Kidney tubule cell (primary cell): ENCODE results near the gene WSCD1.

Experiments
- DNase-seq: peaks from one replicate; pipeline ENCODE4 v3.0.0-alpha.2; 2018; ENCODE audit warnings: low spot score

Gene WSCD1

DNA sequence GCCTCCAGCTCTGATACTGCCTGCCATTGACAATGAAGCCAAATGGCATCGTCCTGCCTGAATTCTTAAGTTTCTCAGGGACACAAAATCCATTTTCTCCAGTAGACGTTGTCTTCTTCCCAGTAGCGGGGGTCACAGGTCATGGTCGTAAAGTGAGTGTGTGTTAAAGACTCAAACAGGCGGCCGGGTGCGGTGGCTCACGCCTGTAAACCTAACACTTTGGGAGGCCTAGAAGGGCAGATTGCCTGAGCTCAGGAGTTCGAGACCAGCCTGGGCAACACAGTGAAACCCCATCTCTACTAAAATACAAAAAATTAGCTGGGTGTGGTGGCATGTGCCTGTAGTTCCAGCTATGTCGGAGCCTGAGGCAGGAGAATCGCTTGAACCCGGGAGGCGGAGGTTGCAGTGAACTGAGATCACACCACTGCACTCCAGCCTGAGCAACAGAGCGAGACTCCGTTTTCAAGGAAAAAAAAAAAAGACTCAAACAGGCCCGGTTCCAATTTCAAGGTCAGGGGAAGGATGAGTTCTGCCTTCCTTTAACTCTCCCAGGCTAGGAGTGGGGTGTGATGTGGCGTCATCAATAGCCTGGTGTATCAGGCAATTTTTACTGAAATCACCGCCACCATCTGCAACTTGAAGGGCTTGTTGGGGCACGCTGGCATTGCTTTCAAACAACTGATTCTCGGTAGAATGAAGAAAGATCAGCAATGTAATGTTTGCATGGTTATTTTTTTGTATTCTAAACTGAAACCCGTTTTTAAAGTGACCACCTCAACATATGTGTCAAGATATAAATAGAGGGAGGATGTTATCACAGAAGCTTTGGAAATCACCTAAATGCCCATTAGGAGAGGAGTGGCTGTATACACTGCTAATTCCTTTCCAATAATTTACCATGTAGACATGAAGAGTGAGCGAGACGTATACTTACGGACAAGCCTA lies 91.0 kb downstream of the WSCD1 start:
- no peak for DNase-seq

DNA sequence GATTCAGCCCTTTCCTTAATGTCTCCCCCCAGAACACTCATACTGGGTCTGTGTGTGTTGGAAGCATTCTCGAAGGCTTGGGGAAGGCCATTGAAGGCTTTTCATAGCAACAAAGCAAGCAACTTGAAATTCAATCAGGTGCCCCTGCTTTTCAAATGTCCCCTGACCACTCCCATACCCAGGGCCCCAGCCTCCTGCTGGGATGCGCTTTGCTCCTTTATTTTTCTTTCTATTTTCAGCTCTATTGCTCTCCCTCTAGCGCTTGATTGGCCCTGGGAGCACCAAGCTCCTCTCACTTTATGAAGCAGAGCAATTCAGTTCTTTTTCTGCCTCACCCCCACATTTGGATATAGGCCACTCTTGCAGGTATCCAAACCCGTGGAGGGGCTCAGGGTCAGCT lies 92.0 kb downstream of the WSCD1 start:
- DNase-seq: no peak

DNA sequence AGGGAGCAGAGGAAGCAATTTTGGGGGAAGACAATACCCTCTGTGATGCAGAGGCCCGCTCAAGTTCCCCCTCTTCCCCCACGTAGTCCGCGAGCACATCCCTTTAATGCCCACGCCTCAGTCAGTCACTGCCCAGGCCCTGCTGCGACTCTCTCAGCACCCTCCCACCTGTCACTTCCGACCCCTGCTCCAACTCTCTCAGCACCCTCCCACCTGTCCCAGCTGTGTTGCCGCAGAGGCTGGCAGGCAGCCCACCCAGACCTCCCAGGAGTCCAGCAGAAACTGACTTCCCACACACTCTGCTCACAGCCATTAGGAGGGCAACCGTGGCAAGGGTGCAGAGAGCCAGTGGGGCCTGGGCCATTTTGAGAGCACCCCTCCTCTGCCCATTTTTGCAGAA lies 92.7 kb downstream of the WSCD1 start:
- no peak for DNase-seq

DNA sequence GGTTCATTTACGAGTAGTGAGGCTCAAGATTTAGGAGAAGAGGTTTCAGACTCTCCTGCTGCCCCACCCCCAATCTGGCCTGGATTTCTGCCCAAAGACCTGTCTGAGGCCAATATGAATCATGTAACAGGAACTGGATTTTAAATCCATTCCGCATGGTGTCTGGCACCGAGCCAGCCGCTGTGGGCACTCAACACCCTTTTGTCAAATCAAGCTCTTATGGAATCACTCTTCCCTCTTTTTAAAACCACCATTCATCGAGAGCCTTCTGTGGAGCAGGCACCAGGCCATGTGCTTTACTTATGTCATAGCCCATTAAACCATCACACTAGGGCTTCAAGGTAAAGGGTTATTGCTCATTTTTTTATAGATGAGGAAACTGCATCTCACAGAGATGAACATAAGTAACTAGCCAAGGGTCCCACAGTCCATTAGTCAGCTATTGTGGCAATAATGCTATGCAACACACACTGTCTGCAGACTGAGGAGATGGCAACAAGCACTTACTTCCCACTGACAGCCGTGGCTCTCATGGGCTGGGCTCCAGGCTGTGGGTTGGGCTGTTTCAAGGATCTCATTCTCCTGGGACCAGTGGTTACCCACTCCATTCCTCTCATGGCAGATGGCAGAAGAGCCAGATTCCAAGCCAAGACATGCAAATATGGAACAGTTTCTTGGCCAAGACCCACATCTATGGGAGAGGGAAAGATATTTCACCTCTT lies 93.6 kb downstream of the WSCD1 start:
- DNase-seq: no peak

DNA sequence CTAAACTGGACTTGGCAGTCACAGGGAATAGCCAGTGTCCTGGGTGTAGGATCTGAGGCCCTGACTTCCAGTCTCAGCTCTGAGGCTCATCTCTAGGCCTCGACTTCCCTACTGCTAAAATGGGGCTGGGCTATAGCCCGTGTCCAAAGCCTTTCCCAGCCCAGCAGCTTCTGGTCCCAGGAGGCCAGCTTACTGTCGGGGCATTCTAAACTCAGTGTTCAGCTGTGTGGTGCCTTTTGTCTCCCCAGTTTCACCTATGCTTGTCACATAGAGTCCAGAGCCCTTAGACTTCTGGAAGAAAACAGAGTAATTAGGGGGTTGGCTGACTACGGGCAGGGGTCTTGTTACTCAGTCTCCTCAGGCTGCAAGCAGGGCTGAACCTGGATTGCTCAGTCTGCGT lies 94.8 kb downstream of the WSCD1 start:
- DNase-seq: no peak

DNA sequence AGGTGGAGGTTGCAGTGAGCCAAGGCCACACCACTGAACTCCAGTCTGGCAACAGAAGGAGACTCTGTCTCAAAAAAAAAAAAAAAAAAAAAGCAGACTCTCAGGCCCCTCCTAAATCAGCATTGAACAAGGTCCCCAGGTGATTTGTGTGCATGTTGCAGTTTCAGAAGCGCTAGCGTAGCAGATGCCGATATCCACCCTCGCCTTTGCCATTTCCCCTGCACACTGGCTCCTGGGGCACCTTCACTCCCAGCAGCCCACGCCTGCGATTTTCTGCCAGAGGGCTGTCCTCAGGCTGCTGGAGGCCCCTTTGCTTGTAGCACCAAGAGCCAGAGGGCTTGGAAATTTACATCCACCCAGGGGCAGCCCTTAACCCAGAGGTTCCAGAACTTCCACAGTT lies 95.6 kb downstream of the WSCD1 start:
- DNase-seq: no peak

DNA sequence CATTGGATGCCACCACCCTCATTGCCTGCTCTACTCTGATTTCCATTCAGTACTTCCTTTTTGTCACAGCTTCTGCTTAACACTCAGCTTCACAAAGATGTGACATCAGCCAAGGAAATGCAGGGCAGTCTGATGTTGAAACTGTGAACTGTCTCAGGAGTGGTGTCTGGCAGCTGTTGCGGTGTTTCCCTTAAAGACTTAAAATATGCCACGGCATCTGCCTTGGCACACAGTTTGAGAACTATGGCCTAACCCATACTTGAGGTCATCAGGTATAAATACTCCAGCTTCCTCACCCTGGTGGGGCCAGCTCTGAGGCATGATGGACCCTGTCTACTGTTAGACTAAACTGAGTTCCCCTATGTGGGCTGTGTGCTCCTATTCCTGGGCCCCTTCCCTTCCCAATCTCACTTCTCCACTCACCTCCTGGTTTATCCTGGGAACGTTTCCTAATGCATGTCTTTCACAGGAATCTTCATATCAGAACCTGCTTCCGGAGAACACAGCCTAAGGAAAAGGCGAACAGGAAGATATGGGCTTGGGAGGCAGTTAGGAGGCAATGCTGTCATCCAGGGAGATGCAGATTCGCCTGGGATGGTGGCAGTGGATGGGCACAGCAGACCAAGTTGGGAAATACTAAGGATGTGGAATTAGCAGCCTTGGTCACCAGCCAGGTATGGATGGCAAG lies 96.5 kb downstream of the WSCD1 start:
- no peak for DNase-seq

DNA sequence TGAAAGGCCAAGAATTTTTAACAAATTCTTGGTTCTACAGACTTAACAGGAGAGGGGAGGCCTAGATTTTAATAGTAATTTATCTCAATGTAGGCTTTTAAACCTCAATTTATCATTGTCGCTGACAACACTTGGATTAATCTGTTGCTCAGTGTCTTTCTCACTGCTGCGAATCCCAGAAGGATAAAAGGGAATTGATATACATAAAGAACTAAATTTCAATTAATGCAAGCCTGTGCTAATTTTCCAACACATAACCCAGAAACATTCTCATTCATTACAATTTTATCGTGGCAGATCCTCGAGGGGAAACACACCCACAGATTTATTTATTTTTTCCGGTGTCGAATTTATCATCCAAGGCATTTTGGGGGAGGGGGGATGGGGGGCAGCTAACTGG lies 98.1 kb downstream of the WSCD1 start:
- DNase-seq: no peak

DNA sequence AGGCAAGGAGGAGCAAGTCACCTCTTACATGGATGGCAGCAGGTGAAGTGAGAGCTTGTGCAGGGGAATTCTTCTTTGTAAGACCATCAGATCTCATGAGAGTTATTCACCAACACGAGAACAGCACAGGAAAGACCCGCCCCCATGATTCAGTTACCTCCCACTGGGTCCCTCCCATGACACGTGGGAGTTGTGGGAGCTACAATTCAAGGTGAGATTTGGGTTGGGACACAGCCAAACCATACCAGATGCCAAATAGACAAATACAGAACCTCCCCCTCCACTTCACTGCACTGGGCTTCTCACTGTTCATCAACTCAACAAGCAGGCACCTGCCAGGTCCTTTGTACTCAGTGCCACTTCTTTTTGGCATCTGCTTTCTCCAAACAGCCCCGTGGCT lies 100.2 kb downstream of the WSCD1 start:
- no peak for DNase-seq

DNA sequence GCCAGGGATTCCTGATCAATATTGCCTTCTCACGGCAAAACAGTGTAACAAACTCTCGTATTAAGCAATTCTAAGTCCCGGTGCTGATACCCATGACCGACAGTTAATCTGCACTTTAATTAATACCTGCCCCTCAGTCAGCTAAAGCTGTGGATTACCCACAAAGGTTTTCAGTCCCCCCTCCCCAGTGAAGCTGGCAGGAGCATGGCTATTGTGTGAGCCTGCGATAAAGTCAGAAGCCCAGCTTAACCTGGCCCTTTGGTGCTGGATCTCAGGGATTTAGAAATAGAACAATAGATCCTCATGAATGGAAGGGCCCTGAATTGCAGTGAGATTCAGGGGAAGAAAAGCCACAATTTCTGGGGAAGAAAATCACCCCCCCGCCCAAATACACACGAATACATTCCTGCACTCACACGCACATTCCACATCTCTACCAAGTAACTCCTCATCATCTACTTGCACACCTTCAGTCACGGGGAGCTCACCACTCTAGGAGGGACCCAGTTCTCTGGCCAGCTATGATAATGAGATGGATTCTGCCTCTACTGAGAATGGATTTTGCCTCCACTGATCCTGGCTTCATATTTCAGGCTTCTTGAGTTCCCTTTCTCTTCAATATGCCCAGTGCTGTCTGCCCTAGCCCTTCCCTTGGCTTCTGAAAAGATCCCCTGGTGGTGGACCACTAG lies 102.6 kb downstream of the WSCD1 start:
- no peak for DNase-seq

DNA sequence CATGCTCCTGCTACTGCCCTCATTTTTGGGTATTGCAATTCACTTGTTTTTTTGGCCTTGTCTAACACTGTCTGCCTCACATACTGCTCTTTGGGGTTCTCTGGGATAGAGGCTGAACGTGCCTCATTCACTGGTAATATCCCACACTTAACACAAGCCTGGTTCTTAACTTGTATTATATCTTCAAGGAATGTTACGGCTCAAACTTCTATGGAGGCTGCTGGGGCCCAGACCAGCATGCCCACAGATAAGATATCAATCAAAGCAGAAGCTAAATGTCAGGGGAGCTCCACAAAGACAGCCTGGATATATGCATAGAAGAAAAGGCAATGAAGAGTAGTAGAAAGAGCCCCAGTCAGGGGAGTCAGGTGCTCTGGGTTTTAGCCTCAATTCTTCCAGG lies 103.5 kb downstream of the WSCD1 start:
- no peak for DNase-seq
